IMR-90 (cell line): ENCODE measurements around the gene HIRA. TPM values are rescaled to one million over a fixed set of nuclear protein-coding genes. Genes with fewer than 3 reads are reported as not detected.

ENCODE experiments used
- ATAC-seq: fragments of 200-7000 bp; cut with Tn5 transposase; 2 replicates; pipeline ENCODE4 v1.9.1; 2020; ENCODE audit warnings: low read depth, mild to moderate bottlenecking, moderate library complexity
- BruUV-seq: library from RNA; stranded (reverse); fragments of 400-500 nt; replicated peaks from 2 replicates; lab custom pipeline; 2021; lab: Mats Ljungman, UMichigan
- CTCF ChIA-PET: fragments of 300-600 bp; formaldehyde crosslinking; extraction: SDS; loops from one replicate; lab custom pipeline; 2021; ENCODE audit warnings: antibody characterized with exemption; lab: Yijun Ruan, JAX
- POLR2A ChIA-PET: fragments of 300-600 bp; sonication (Branson Sonifier 250); formaldehyde crosslinking; loops from one replicate; lab custom pipeline; 2022; ENCODE audit warnings: antibody characterized with exemption; ENCODE audit not compliant: unreplicated experiment; lab: Charles Lee
- DNase-seq: peaks from one replicate; pipeline ENCODE4 v3.0.0; 2013
- H2AFZ ChIP-seq: replicated peaks from 2 replicates; pipeline ENCODE3; 2013; ENCODE audit warnings: low read length, mild to moderate bottlenecking; ENCODE audit not compliant: poor library complexity
- H2AK5ac ChIP-seq: 2 replicates; pipeline ENCODE4 v1.6.1; 2013; ENCODE audit warnings: low read depth, low read length, inconsistent platforms
- H2AK9ac ChIP-seq: replicated peaks from 2 replicates; pipeline ENCODE3; 2013; ENCODE audit warnings: mild to moderate bottlenecking, low read depth, low read length, moderate library complexity; ENCODE audit not compliant: poor library complexity
- H2BK120ac ChIP-seq: 2 replicates; pipeline ENCODE4 v1.6.1; 2013; ENCODE audit warnings: low read depth, low read length, inconsistent platforms
- H2BK15ac ChIP-seq: 3 replicates; pipeline ENCODE4 v1.6.1; 2013; ENCODE audit warnings: low read depth, low read length, inconsistent platforms
- H2BK20ac ChIP-seq: 2 replicates; pipeline ENCODE4 v1.6.1; 2013; ENCODE audit warnings: low read depth, mild to moderate bottlenecking, inconsistent platforms, low read length, moderate library complexity
- H2BK5ac ChIP-seq: 2 replicates; pipeline ENCODE4 v1.6.1; 2013; ENCODE audit warnings: mild to moderate bottlenecking, low read depth, low read length, inconsistent platforms; ENCODE audit not compliant: poor library complexity, severe bottlenecking
- H3K14ac ChIP-seq: replicated peaks from 2 replicates; pipeline ENCODE4 v1.6.1; 2013; ENCODE audit warnings: low read depth, low read length, inconsistent platforms
- H3K18ac ChIP-seq: 2 replicates; pipeline ENCODE4 v1.6.1; 2013; ENCODE audit warnings: low read depth, low read length, control low read depth
- H3K23ac ChIP-seq: 2 replicates; pipeline ENCODE4 v1.6.1; 2013; ENCODE audit warnings: low read depth, low read length, inconsistent platforms
- H3K27ac ChIP-seq: 2 replicates; pipeline ENCODE4 v1.5.1; 2013; ENCODE audit warnings: mild to moderate bottlenecking, control low read depth, low read length; ENCODE audit not compliant: insufficient read depth
- H3K27me3 ChIP-seq: 2 replicates; pipeline ENCODE4 v1.6.1; 2013; ENCODE audit warnings: low read length; ENCODE audit not compliant: control insufficient read depth, insufficient read depth
- H3K36me3 ChIP-seq: 2 replicates; pipeline ENCODE4 v1.6.1; 2013; ENCODE audit warnings: low read length, mixed read lengths; ENCODE audit not compliant: control insufficient read depth, insufficient read depth
- H3K4ac ChIP-seq: 2 replicates; pipeline ENCODE4 v1.6.1; 2013; ENCODE audit warnings: low read depth, low read length, inconsistent platforms
- H3K4me1 ChIP-seq: 2 replicates; pipeline ENCODE4 v1.6.1; 2013; ENCODE audit warnings: low read length, mixed read lengths; ENCODE audit not compliant: control insufficient read depth, insufficient read depth
- H3K4me2 ChIP-seq: 2 replicates; pipeline ENCODE4 v1.6.1; 2013; ENCODE audit warnings: low read depth, mild to moderate bottlenecking, control low read depth, low read length, moderate library complexity
- H3K4me3 ChIP-seq: 2 replicates; pipeline ENCODE4 v1.5.1; 2013; ENCODE audit warnings: low read depth, mild to moderate bottlenecking, control low read depth, low read length, moderate library complexity; ENCODE audit not compliant: insufficient read depth
- H3K56ac ChIP-seq: 2 replicates; pipeline ENCODE4 v1.6.1; 2013; ENCODE audit warnings: low read length, inconsistent platforms; ENCODE audit not compliant: insufficient read depth; ENCODE audit errors: extremely low read depth
- H3K79me1 ChIP-seq, 2 experiments: 2 replicates each; pipeline ENCODE4 v1.6.1; 2013; ENCODE audit warnings: low read length in 2 of 2, inconsistent platforms in 1 of 2, low read depth in 1 of 2
- H3K9ac ChIP-seq: 2 replicates; pipeline ENCODE4 v1.6.1; 2013; ENCODE audit warnings: low read depth, low read length, control low read depth
- H3K9me1 ChIP-seq: 2 replicates; pipeline ENCODE4 v1.6.1; 2013; ENCODE audit warnings: low read length, inconsistent platforms; ENCODE audit not compliant: insufficient read depth
- H3K9me3 ChIP-seq: 2 replicates; pipeline ENCODE4 v1.6.1; 2013; ENCODE audit warnings: low read length; ENCODE audit not compliant: control insufficient read depth, insufficient read depth
- H4K20me1 ChIP-seq: 2 replicates; pipeline ENCODE4 v1.6.1; 2013; ENCODE audit warnings: low read length, inconsistent platforms; ENCODE audit not compliant: insufficient read depth
- H4K5ac ChIP-seq: 2 replicates; pipeline ENCODE4 v1.6.1; 2013; ENCODE audit warnings: mild to moderate bottlenecking, low read depth, low read length, control low read depth
- H4K8ac ChIP-seq, 2 experiments: 2 replicates each; pipeline ENCODE4 v1.6.1; 2013; ENCODE audit warnings: low read depth in 2 of 2, low read length in 2 of 2, control low read depth in 1 of 2, inconsistent platforms in 1 of 2
- H4K91ac ChIP-seq: 2 replicates; pipeline ENCODE4 v1.6.1; 2013; ENCODE audit warnings: low read depth, low read length, inconsistent platforms; ENCODE audit not compliant: insufficient read depth
- BHLHE40 ChIP-seq: fragments of 150-350 bp; IDR thresholded peaks from 2 replicates; pipeline ENCODE4 v1.6.1; 2016; ENCODE audit warnings: mild to moderate bottlenecking, low read depth, low read length
- CEBPB ChIP-seq: IDR thresholded peaks from 2 replicates; pipeline ENCODE4 v1.6.1; 2012; ENCODE audit warnings: low read depth, low read length, improper control_type of control experiment
- CHD1 ChIP-seq: IDR thresholded peaks from 2 replicates; pipeline ENCODE4 v1.6.1; 2012; ENCODE audit warnings: low read depth, low read length, improper control_type of control experiment
- FOS ChIP-seq: fragments of 150-350 bp; IDR thresholded peaks from 2 replicates; pipeline ENCODE4 v1.6.1; 2016; ENCODE audit warnings: low read depth, low read length
- MAFK ChIP-seq: IDR thresholded peaks from 2 replicates; pipeline ENCODE4 v1.6.1; 2012; ENCODE audit warnings: low read depth, low read length, improper control_type of control experiment
- MAZ ChIP-seq: IDR thresholded peaks from 2 replicates; pipeline ENCODE4 v1.6.1; 2012; ENCODE audit warnings: low read depth, mild to moderate bottlenecking, low read length, improper control_type of control experiment, moderate library complexity, borderline replicate concordance
- MXI1 ChIP-seq: IDR thresholded peaks from 2 replicates; pipeline ENCODE4 v1.6.1; 2012; ENCODE audit warnings: low read depth, mild to moderate bottlenecking, low read length, moderate library complexity, borderline replicate concordance
- NFE2L2 ChIP-seq: fragments of 150-350 bp; IDR thresholded peaks from 2 replicates; pipeline ENCODE4 v1.6.1; 2016; ENCODE audit warnings: low read depth, mild to moderate bottlenecking, low read length
- POLR2A ChIP-seq: IDR thresholded peaks from 2 replicates; pipeline ENCODE4 v1.6.1; 2012; ENCODE audit warnings: mild to moderate bottlenecking, low read depth, low read length
- RCOR1 ChIP-seq: IDR thresholded peaks from 2 replicates; pipeline ENCODE4 v1.6.1; 2012; ENCODE audit warnings: mild to moderate bottlenecking, low read length, improper control_type of control experiment; ENCODE audit not compliant: insufficient replicate concordance
- RFX5 ChIP-seq: IDR thresholded peaks from 2 replicates; pipeline ENCODE4 v1.8.0; 2012; ENCODE audit warnings: low read depth, mild to moderate bottlenecking, low read length, moderate library complexity
- SMC3 ChIP-seq: fragments of 150-350 bp; IDR thresholded peaks from 2 replicates; pipeline ENCODE4 v1.6.1; 2016; ENCODE audit warnings: low read depth, mild to moderate bottlenecking, antibody characterized with exemption, low read length, moderate library complexity
- WGBS, 2 experiments: methylation state at CpG; one replicate each; pipeline versions ENCODE4 v1.1.5 to v1.1.7; 2013; ENCODE audit warnings: missing lambda C conversion rate in 2 of 2; ENCODE audit not compliant: insufficient read length in 1 of 2; ENCODE audit errors: extremely low coverage in 2 of 2; 5-methylcytosine and 5-hydroxymethylcytosine counted together
- dilution Hi-C: fragments of 300-500 bp; cut with HindIII; formaldehyde crosslinking; loops from one replicate; pipeline ENCODE4 v1.14.3; 2018; ENCODE audit warnings: low sequenced_read_pairs; ENCODE audit not compliant: unreplicated experiment
- in situ Hi-C: fragments of 300-500 bp; cut with MboI; formaldehyde crosslinking; loops from 3 replicates; pipeline ENCODE4 v1.14.3; 2019; ENCODE audit warnings: low sequenced_read_pairs, inconsistent platforms, mixed read lengths
- intact Hi-C: fragments of 100-400 bp; cut with micrococcal nuclease; formaldehyde crosslinking; loops from 2 replicates; pipeline ENCODE4 v1.10.0; 2022
- polyA plus RNA-seq, 3 experiments: library from polyadenylated mRNA; depleted of rRNA; stranded (reverse); fragments of >200 nt; gene quantifications; 2 replicates each; pipeline ENCODE4 v1.2.3, GENCODE V29; 2012; ENCODE audit warnings: low replicate concordance in 1 of 3
- total RNA-seq: library from RNA; depleted of rRNA; stranded (reverse); fragments of >200 nt; gene quantifications from 2 replicates; pipeline ENCODE4 v1.2.3, GENCODE V29; 2012
- TF ChIP-seq, protein P1 (sequence below): conservative IDR thresholded peaks from 2 replicates; pipeline ENCODE4 v1.5.1; 2012; ENCODE audit warnings: mild to moderate bottlenecking, low read depth, low read length, improper control_type of control experiment
- TF ChIP-seq, protein P2 (sequence below): fragments of 150-350 bp; IDR thresholded peaks from 2 replicates; pipeline ENCODE4 v1.6.1; 2017; ENCODE audit warnings: mild to moderate bottlenecking, antibody characterized with exemption, low read length, low read depth
- TF ChIP-seq, protein P3 (sequence below): fragments of 150-350 bp; IDR thresholded peaks from 2 replicates; pipeline ENCODE4 v1.6.1; 2016; ENCODE audit warnings: low read depth, mild to moderate bottlenecking, low read length, moderate library complexity, borderline replicate concordance

The HIRA gene
- total and polyA plus RNA-seq, 2 of the 4 experiments (the other 2 are of a cell fraction): 14.5 to 24.2 TPM

DNA sequence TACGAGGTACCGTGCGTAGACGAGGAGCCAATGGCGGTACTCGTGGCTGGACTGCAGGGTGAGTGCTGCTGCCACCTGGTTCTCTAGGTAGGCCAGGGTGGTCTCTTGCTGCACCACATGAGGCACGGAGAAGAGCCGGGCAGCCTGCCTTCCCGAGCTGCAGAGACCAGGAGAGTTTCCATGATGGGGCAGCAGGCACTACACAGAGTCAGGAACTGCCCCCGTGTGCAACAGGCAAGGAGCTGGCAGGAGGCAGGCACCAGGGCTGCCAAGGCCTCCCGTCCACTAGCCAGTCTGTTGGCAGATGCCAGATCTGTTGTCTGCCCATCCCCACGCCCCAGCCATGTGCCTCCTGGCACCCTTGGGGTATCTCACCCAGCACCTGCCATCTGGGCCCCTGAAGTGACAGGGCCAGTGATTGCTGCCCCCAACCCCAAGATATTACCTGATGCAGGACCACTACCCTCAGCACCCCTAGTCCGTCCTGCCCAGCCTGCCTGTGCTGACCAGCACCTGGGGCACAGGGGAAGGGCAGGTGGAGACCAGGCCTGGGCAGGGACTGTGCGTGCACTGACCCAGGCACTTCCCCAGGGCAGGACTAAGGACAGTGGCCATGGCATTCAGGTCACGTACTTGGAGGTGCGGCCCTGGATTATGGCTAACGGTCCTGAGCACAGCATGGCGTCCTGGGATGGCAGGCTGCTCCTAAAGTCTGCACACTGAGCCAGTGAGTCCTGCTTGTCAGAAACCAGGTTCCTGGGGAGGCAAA is 78.0 kb downstream of the HIRA start:
- 95% methylated on average over 12 of the region's 18 CpGs; no CpG with 5 or more reads in 1 of the 2 experiments for WGBS, 2 experiments
- dilution Hi-C loops (no loop called here), in situ Hi-C loops (loop anchor here (10.0 to 25.0 kb wide), 2 partner anchors 169 to 391 kb away; no protein-coding TSS in a partner anchor), intact Hi-C loops (no loop called here)
- Histone ChIP-seq H3K18ac (no peak overlapping the region), H2AK9ac (no peak overlapping the region), H3K9ac (no peak overlapping the region), H3K14ac (no peak overlapping the region), H3K9me1 (peaks cover 13% of the 10 kb centered on the region; the same call in 1 of the 2 replicates), H2AK5ac (no peak overlapping the region), H2BK5ac (no peak overlapping the region), H3K4me2 (no peak overlapping the region), H3K36me3 (peaks cover 64% of the 10 kb centered on the region), H2BK20ac (no peak overlapping the region), H3K79me1 (0 out of 4 replicates have a peak, but pooled peaks cover 0 to 5% of the 10 kb centered on the region in 2 experiments), H2AFZ (no peak overlapping the region), H3K27me3 (no peaks in the 10 kb centered on the region), H4K91ac (no peak overlapping the region), H3K4me3 (no peak overlapping the region), H3K27ac (no peak overlapping the region), H4K8ac (no peak overlapping the region), H3K4me1 (peaks cover 10% of the 10 kb centered on the region), H3K23ac (no peak overlapping the region), H4K5ac (no peak overlapping the region), H3K4ac (no peak overlapping the region), H3K9me3 (no peaks in the 10 kb centered on the region), H2BK15ac (no peak overlapping the region), H3K56ac (no peak overlapping the region), H2BK120ac (no peak overlapping the region), H4K20me1 (peaks cover 8% of the 10 kb centered on the region)
- ATAC-seq (no peak), DNase-seq (no peak)
- ChIA-PET POLR2A (no interaction called here), CTCF (no interaction called here)
- BruUV-seq: no TSS peak
- TF ChIP-seq MAZ (no peak), CHD1 (no peak), CEBPB (no peak), RFX5 (no peak), SMC3 (no peak), BHLHE40 (no peak), POLR2A (no peak), RCOR1 (no peak), NFE2L2 (no peak), MAFK (no peak), MXI1 (no peak), FOS (no peak)
- TF ChIP-seq, protein P1, sequence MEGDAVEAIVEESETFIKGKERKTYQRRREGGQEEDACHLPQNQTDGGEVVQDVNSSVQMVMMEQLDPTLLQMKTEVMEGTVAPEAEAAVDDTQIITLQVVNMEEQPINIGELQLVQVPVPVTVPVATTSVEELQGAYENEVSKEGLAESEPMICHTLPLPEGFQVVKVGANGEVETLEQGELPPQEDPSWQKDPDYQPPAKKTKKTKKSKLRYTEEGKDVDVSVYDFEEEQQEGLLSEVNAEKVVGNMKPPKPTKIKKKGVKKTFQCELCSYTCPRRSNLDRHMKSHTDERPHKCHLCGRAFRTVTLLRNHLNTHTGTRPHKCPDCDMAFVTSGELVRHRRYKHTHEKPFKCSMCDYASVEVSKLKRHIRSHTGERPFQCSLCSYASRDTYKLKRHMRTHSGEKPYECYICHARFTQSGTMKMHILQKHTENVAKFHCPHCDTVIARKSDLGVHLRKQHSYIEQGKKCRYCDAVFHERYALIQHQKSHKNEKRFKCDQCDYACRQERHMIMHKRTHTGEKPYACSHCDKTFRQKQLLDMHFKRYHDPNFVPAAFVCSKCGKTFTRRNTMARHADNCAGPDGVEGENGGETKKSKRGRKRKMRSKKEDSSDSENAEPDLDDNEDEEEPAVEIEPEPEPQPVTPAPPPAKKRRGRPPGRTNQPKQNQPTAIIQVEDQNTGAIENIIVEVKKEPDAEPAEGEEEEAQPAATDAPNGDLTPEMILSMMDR: no peak
- TF ChIP-seq, protein P2, sequence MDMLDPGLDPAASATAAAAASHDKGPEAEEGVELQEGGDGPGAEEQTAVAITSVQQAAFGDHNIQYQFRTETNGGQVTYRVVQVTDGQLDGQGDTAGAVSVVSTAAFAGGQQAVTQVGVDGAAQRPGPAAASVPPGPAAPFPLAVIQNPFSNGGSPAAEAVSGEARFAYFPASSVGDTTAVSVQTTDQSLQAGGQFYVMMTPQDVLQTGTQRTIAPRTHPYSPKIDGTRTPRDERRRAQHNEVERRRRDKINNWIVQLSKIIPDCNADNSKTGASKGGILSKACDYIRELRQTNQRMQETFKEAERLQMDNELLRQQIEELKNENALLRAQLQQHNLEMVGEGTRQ: no peak
- TF ChIP-seq, protein P3, sequence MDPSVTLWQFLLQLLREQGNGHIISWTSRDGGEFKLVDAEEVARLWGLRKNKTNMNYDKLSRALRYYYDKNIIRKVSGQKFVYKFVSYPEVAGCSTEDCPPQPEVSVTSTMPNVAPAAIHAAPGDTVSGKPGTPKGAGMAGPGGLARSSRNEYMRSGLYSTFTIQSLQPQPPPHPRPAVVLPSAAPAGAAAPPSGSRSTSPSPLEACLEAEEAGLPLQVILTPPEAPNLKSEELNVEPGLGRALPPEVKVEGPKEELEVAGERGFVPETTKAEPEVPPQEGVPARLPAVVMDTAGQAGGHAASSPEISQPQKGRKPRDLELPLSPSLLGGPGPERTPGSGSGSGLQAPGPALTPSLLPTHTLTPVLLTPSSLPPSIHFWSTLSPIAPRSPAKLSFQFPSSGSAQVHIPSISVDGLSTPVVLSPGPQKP: no peak
